GM12878 (cell line): Measurements from ENCODE around the gene TRIOBP. TPM values are rescaled to one million over a fixed set of nuclear protein-coding genes. Genes with fewer than 3 reads are reported as not detected.

Experiments
- E2F8 ChIP-seq: fragments of 450-650 bp; IDR thresholded peaks from 2 replicates; pipeline ENCODE4 v1.6.1; 2018; ENCODE audit warnings: mild to moderate bottlenecking, low read depth, moderate library complexity; ENCODE audit not compliant: partially characterized antibody
- HDGF ChIP-seq: fragments of 450-650 bp; IDR thresholded peaks from 2 replicates; pipeline ENCODE4 v1.6.1; 2016; ENCODE audit warnings: antibody characterized with exemption
- IKZF1 ChIP-seq: fragments of 450-650 bp; conservative IDR thresholded peaks from 2 replicates; pipeline ENCODE4 v1.6.1; 2017; ENCODE audit warnings: antibody characterized with exemption, mild to moderate bottlenecking
- IRF4 ChIP-seq: IDR thresholded peaks from 2 replicates; pipeline ENCODE4 v1.6.1; 2011; ENCODE audit warnings: low read depth, low read length
- MLLT1 ChIP-seq: fragments of 450-650 bp; IDR thresholded peaks from 2 replicates; pipeline ENCODE4 v1.6.1; 2016; ENCODE audit warnings: mild to moderate bottlenecking
- MTA3 ChIP-seq: IDR thresholded peaks from 2 replicates; pipeline ENCODE4 v1.6.1; 2012; ENCODE audit warnings: low read length, inconsistent platforms, borderline replicate concordance
- NR2C1 ChIP-seq: fragments of 450-650 bp; IDR thresholded peaks from 2 replicates; pipeline ENCODE4 v1.6.1; 2017; ENCODE audit warnings: antibody characterized with exemption, mild to moderate bottlenecking, moderate library complexity
- NRF1 ChIP-seq: conservative IDR thresholded peaks from 2 replicates; pipeline ENCODE4 v1.6.1; 2011; ENCODE audit warnings: mild to moderate bottlenecking, low read depth, low read length, improper control_type of control experiment
- PAX8 ChIP-seq: fragments of 450-650 bp; IDR thresholded peaks from 2 replicates; pipeline ENCODE4 v1.6.1; 2017; ENCODE audit warnings: mild to moderate bottlenecking, moderate library complexity
- RUNX3 ChIP-seq: IDR thresholded peaks from 2 replicates; pipeline ENCODE4 v1.6.1; 2012; ENCODE audit warnings: low read length, inconsistent platforms
- SMARCA5 ChIP-seq: fragments of 450-650 bp; IDR thresholded peaks from 2 replicates; pipeline ENCODE4 v1.6.1; 2017; ENCODE audit warnings: mild to moderate bottlenecking
- SRF ChIP-seq, 2 experiments: IDR thresholded peaks; 2 replicates each; pipeline ENCODE4 v1.6.1; 2011; ENCODE audit warnings: low read depth in 2 of 2, low read length in 2 of 2, mild to moderate bottlenecking in 1 of 2, moderate library complexity in 1 of 2
- TARDBP ChIP-seq: IDR thresholded peaks from 2 replicates; pipeline ENCODE4 v1.6.1; 2016; ENCODE audit warnings: borderline replicate concordance
- YY1 ChIP-seq: IDR thresholded peaks from 2 replicates; pipeline ENCODE4 v1.6.1; 2011; ENCODE audit warnings: low read depth, mild to moderate bottlenecking, low read length
- ZBTB40 ChIP-seq: fragments of 450-650 bp; IDR thresholded peaks from 2 replicates; pipeline ENCODE4 v1.6.1; 2016; ENCODE audit warnings: mild to moderate bottlenecking, moderate library complexity, borderline replicate concordance
- polyA plus RNA-seq, 11 experiments: library from polyadenylated mRNA; depleted of rRNA in 4 of 11; unstranded in 6 of 11; stranded (reverse) in 5 of 11; fragments of >200 nt; fragmentation: Nextera tagmentation in 4 of 11; fragmentation: Illumina TruSeq in 1 of 11; extraction: Ambion mirVana in 4 of 11; extraction: Trizol in 1 of 11; gene quantifications; 1 replicate in 1 of 11; 2 replicates in 10 of 11; pipeline versions ENCODE4 v1.2.1 to v1.2.3, GENCODE V29; 2011 to 2016; ENCODE audit warnings: inconsistent platforms in 2 of 11, missing spikeins in 2 of 11, low read depth in 1 of 11
- total RNA-seq, 4 experiments: library from RNA; depleted of rRNA in 3 of 4; stranded (reverse); fragments of >200 nt in 3 of 4; fragmentation: Illumina TruSeq in 1 of 4; extraction: Trizol in 1 of 4; gene quantifications; 2 replicates each; pipeline versions ENCODE4 v1.2.1 to v1.2.3, GENCODE V29; 2013 to 2021
- TF ChIP-seq, protein P1 (sequence below): fragments of 450-650 bp; formaldehyde crosslinking; IDR thresholded peaks from 2 replicates; pipeline ENCODE4 v1.4.0; 2020; ENCODE audit warnings: mild to moderate bottlenecking, moderate library complexity
- TF ChIP-seq, protein P2 (sequence below): IDR thresholded peaks from 2 replicates; pipeline ENCODE4 v1.6.1; 2011; ENCODE audit warnings: low read depth, low read length, improper control_type of control experiment, borderline replicate concordance

The TRIOBP gene
- total and polyA plus RNA-seq, 10 of the 15 experiments (the other 5 are each of a cell fraction or from before 2014, with no cell fraction given): 0.21 to 23.6 (median 11.9) TPM

GRCh38 chr22:37745548-37746365, 48.9 kb downstream of the TRIOBP start (continued):
- TF ChIP-seq, protein P1, sequence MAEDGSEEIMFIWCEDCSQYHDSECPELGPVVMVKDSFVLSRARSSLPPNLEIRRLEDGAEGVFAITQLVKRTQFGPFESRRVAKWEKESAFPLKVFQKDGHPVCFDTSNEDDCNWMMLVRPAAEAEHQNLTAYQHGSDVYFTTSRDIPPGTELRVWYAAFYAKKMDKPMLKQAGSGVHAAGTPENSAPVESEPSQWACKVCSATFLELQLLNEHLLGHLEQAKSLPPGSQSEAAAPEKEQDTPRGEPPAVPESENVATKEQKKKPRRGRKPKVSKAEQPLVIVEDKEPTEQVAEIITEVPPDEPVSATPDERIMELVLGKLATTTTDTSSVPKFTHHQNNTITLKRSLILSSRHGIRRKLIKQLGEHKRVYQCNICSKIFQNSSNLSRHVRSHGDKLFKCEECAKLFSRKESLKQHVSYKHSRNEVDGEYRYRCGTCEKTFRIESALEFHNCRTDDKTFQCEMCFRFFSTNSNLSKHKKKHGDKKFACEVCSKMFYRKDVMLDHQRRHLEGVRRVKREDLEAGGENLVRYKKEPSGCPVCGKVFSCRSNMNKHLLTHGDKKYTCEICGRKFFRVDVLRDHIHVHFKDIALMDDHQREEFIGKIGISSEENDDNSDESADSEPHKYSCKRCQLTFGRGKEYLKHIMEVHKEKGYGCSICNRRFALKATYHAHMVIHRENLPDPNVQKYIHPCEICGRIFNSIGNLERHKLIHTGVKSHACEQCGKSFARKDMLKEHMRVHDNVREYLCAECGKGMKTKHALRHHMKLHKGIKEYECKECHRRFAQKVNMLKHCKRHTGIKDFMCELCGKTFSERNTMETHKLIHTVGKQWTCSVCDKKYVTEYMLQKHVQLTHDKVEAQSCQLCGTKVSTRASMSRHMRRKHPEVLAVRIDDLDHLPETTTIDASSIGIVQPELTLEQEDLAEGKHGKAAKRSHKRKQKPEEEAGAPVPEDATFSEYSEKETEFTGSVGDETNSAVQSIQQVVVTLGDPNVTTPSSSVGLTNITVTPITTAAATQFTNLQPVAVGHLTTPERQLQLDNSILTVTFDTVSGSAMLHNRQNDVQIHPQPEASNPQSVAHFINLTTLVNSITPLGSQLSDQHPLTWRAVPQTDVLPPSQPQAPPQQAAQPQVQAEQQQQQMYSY: no peak
- TF ChIP-seq HDGF (no peak), YY1 (peak; percentile 36; the same call in 1 of the 2 replicates), NR2C1 (peak; percentile 27; the same call in 1 of the 2 replicates), RUNX3 (0 out of 2 replicates have a peak, but pooled peaks have one; percentile 16), PAX8 (no peak), NRF1 (no peak), TARDBP (no peak), SMARCA5 (peak; percentile 87), MLLT1 (no peak), IRF4 (no peak), SRF (IDR thresholded peaks at IDR 0.05; ENCODE audit: low read depth in 2 of 2, low read length in 2 of 2) (no peak), IKZF1 (no peak; the same call in none of the 2 replicates), MTA3 (no peak), E2F8 (no peak), ZBTB40 (no peak)
- TF ChIP-seq, protein P2, sequence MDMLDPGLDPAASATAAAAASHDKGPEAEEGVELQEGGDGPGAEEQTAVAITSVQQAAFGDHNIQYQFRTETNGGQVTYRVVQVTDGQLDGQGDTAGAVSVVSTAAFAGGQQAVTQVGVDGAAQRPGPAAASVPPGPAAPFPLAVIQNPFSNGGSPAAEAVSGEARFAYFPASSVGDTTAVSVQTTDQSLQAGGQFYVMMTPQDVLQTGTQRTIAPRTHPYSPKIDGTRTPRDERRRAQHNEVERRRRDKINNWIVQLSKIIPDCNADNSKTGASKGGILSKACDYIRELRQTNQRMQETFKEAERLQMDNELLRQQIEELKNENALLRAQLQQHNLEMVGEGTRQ: no peak
